HepG2 (cell line): ENCODE data around the gene ZC3H14. TPM values are rescaled to one million over a fixed set of nuclear protein-coding genes. Genes with fewer than 3 reads are reported as not detected.

ENCODE experiments used
- ATAC-seq: fragments of 200-7000 bp; cut with Tn5 transposase; 3 replicates; pipeline ENCODE4 v1.9.1; 2020; ENCODE audit warnings: mild to moderate bottlenecking, moderate library complexity
- BruUV-seq: library from RNA; stranded (reverse); fragments of 400-500 nt; replicated peaks from 2 replicates; lab custom pipeline; 2021; lab: Mats Ljungman, UMichigan
- CTCF ChIA-PET: fragments of 300-600 bp; formaldehyde crosslinking; extraction: SDS; loops from one replicate; lab custom pipeline; 2021; ENCODE audit warnings: low total read pairs, inconsistent platforms, low intra/inter-chr PET ratio; lab: Yijun Ruan, JAX
- POLR2A ChIA-PET: fragments of 350-600 bp; sonication (Branson Sonifier 250); formaldehyde crosslinking; loops from one replicate; lab custom pipeline; 2020; ENCODE audit warnings: antibody characterized with exemption, inconsistent platforms; lab: Yijun Ruan, JAX
- DNase-seq: peaks from one replicate; pipeline ENCODE4 v3.0.0-alpha.2; 2015; ENCODE audit warnings: low spot score
- FAIRE-seq: peaks from 3 replicates; lab custom pipeline; 2011; peaks lifted over from hg19 to GRCh38; lab: Jason Lieb, UNC
- H2AFZ ChIP-seq: one replicate; pipeline ENCODE4 v1.6.1; 2011; ENCODE audit warnings: low read length, inconsistent platforms
- H3K27ac ChIP-seq: fragments of 300-600 bp; 3 replicates; pipeline ENCODE4 v1.8.0; 2011; ENCODE audit warnings: mixed run types, mild to moderate bottlenecking, mixed read lengths, low read length, inconsistent platforms; ENCODE audit not compliant: insufficient read depth; ENCODE audit errors: extremely low read length
- H3K27me3 ChIP-seq, 2 experiments: fragments of 200-600 bp in 1 of 2; 2 replicates in 1 of 2; 3 replicates in 1 of 2; pipeline versions ENCODE4 v1.6.0 to v1.8.0; 2011; ENCODE audit warnings: low read length in 2 of 2, mild to moderate bottlenecking in 2 of 2, moderate library complexity in 2 of 2, inconsistent platforms in 1 of 2; ENCODE audit not compliant: insufficient read depth in 2 of 2, control insufficient read depth in 1 of 2
- H3K36me3 ChIP-seq, 2 experiments: fragments of 200-600 bp in 1 of 2; replicated peaks in 1 of 2; 2 replicates in 1 of 2; 3 replicates in 1 of 2; pipeline versions ENCODE4 v1.5.1 to v1.8.0; 2011; ENCODE audit warnings: low read length in 2 of 2, inconsistent platforms in 1 of 2; ENCODE audit not compliant: insufficient read depth in 2 of 2, control insufficient read depth in 1 of 2
- H3K4me1 ChIP-seq: 2 replicates; pipeline ENCODE4 v1.5.1; 2012; ENCODE audit warnings: low read length, inconsistent platforms; ENCODE audit not compliant: insufficient read depth
- H3K4me2 ChIP-seq: 2 replicates; pipeline ENCODE4 v1.6.0; 2011; ENCODE audit warnings: low read depth, low read length, inconsistent platforms
- H3K4me3 ChIP-seq, 3 experiments: fragments of 200-600 bp in 1 of 3; sonication (generic), shearing (Covaris generic) in 1 of 3; replicated peaks in 1 of 3; 2 replicates each; pipeline ENCODE4 v1.5.1; 2011 to 2016; ENCODE audit warnings: low read length in 3 of 3, inconsistent platforms in 2 of 3, low read depth in 2 of 3, mild to moderate bottlenecking in 2 of 3, control low read depth in 1 of 3, mixed read lengths in 1 of 3; ENCODE audit not compliant: insufficient read depth in 1 of 3
- H3K79me2 ChIP-seq: one replicate; pipeline ENCODE4 v1.6.1; 2011; ENCODE audit warnings: low read length, inconsistent platforms; ENCODE audit not compliant: insufficient read depth
- H3K9ac ChIP-seq: 2 replicates; pipeline ENCODE4 v1.6.0; 2011; ENCODE audit warnings: mild to moderate bottlenecking, low read depth, low read length, inconsistent platforms; ENCODE audit not compliant: insufficient read depth
- H3K9me3 ChIP-seq: 2 replicates; pipeline ENCODE4 v1.5.1; 2012; ENCODE audit warnings: mild to moderate bottlenecking, low read length
- H4K20me1 ChIP-seq: 2 replicates; pipeline ENCODE4 v1.6.0; 2011; ENCODE audit warnings: inconsistent platforms, mild to moderate bottlenecking, low read length, moderate library complexity; ENCODE audit not compliant: insufficient read depth
- AGO1 ChIP-seq: fragments of 200-400 bp; formaldehyde crosslinking; IDR thresholded peaks from 2 replicates; pipeline ENCODE4 v1.6.1; 2017; ENCODE audit warnings: mild to moderate bottlenecking, low read depth, low read length, moderate library complexity; ENCODE audit not compliant: poor library complexity, severe bottlenecking
- CSRNP1 ChIP-seq: sonication (generic); formaldehyde crosslinking; IDR thresholded peaks from 2 replicates; pipeline ENCODE4 v1.8.1; 2023; ENCODE audit warnings: mild to moderate bottlenecking, missing genetic modification reagents
- DR1 ChIP-seq: sonication (generic); formaldehyde crosslinking; IDR thresholded peaks from 2 replicates; pipeline ENCODE4 v1.8.0; 2021; ENCODE audit warnings: mild to moderate bottlenecking, missing genetic modification reagents, inconsistent platforms
- FOXM1 ChIP-seq: sonication (generic); formaldehyde crosslinking; IDR thresholded peaks from 2 replicates; pipeline ENCODE4 v1.5.0; 2020; ENCODE audit warnings: missing genetic modification reagents
- HDAC2 ChIP-seq: sonication (generic); formaldehyde crosslinking; IDR thresholded peaks from 2 replicates; pipeline ENCODE4 v1.4.0; 2020; ENCODE audit warnings: missing genetic modification reagents
- MAFK ChIP-seq, 2 experiments: IDR thresholded peaks in 1 of 2; conservative IDR thresholded peaks in 1 of 2; 2 replicates each; pipeline ENCODE4 v1.6.1; 2011; ENCODE audit warnings: improper control_type of control experiment in 2 of 2, low read length in 2 of 2
- MEIS1 ChIP-seq: sonication (generic); formaldehyde crosslinking; IDR thresholded peaks from 2 replicates; pipeline ENCODE4 v1.9.0; 2021; ENCODE audit warnings: mild to moderate bottlenecking, missing genetic modification reagents, moderate library complexity, borderline replicate concordance
- NR2C2 ChIP-seq: sonication (generic); formaldehyde crosslinking; IDR thresholded peaks from 2 replicates; pipeline ENCODE4 v1.4.0; 2020; ENCODE audit warnings: missing genetic modification reagents, mild to moderate bottlenecking, moderate library complexity, borderline replicate concordance
- POLR2AphosphoS5 ChIP-seq: IDR thresholded peaks from 2 replicates; pipeline ENCODE4 v1.6.1; 2012; ENCODE audit warnings: low read depth, low read length
- RAD51 ChIP-seq: fragments of 450-650 bp; IDR thresholded peaks from 2 replicates; pipeline ENCODE4 v1.6.1; 2016; ENCODE audit warnings: borderline replicate concordance
- ZBTB49 ChIP-seq: sonication (generic); formaldehyde crosslinking; IDR thresholded peaks from 2 replicates; pipeline ENCODE4 v1.4.0; 2020; ENCODE audit warnings: missing genetic modification reagents, borderline replicate concordance
- ZNF24 ChIP-seq: fragments of 450-650 bp; IDR thresholded peaks from 2 replicates; pipeline ENCODE4 v1.6.1; 2017; ENCODE audit warnings: antibody characterized with exemption, mild to moderate bottlenecking
- ZNF275 ChIP-seq: sonication (generic); formaldehyde crosslinking; IDR thresholded peaks from 2 replicates; pipeline ENCODE4 v1.8.0; 2022; ENCODE audit warnings: missing genetic modification reagents, mild to moderate bottlenecking, inconsistent platforms, borderline replicate concordance
- ZNF674 ChIP-seq: sonication (generic); formaldehyde crosslinking; IDR thresholded peaks from 2 replicates; pipeline ENCODE4 v1.5.0; 2020; ENCODE audit warnings: low read depth, mild to moderate bottlenecking, missing genetic modification reagents
- ZZZ3 ChIP-seq: sonication (generic); formaldehyde crosslinking; IDR thresholded peaks from 2 replicates; pipeline ENCODE4 v1.4.0; 2020; ENCODE audit warnings: missing genetic modification reagents, mild to moderate bottlenecking, borderline replicate concordance
- WGBS: methylation state at CpG from one replicate; pipeline ENCODE4 v1.1.6; 2017; ENCODE audit warnings: low lambda C conversion rate; 5-methylcytosine and 5-hydroxymethylcytosine counted together
- in situ Hi-C: cut with HindIII; loops from 2 replicates; pipeline ENCODE4 v1.10.0; 2017; ENCODE audit warnings: low pct_unique_long_range_greater_than_20kb; ENCODE audit not compliant: extremely low pct_ligation_motif_present
- intact Hi-C: fragments of 100-400 bp; cut with micrococcal nuclease; formaldehyde crosslinking; loops from one replicate; pipeline ENCODE4 v1.10.0; 2022; ENCODE audit not compliant: unreplicated experiment
- polyA plus RNA-seq, 8 experiments: library from polyadenylated mRNA; depleted of rRNA in 3 of 8; stranded (reverse) in 7 of 8; unstranded in 1 of 8; fragments of >200 nt; fragmentation: Illumina TruSeq in 4 of 8; extraction: Trizol in 4 of 8; gene quantifications; 2 replicates each; pipeline versions ENCODE4 v1.2.1 to v1.2.3, GENCODE V29; 2011 to 2016; ENCODE audit warnings: low read depth in 4 of 8, missing spikeins in 1 of 8, mixed read lengths in 1 of 8; ENCODE audit not compliant: insufficient read depth in 1 of 8
- total RNA-seq, 5 experiments: library from RNA; depleted of rRNA; stranded (reverse); fragments of >200 nt; fragmentation: Illumina TruSeq; extraction: Trizol; gene quantifications; 2 replicates each; pipeline ENCODE4 v1.2.3, GENCODE V29; 2016; ENCODE audit warnings: low read depth in 1 of 5

ZC3H14 gene
- total and polyA plus RNA-seq, 2 of the 13 experiments (the other 11 are each of a cell fraction or from before 2014, with no cell fraction given): 65.1 to 67.5 TPM

- no TSS peak for BruUV-seq
- WGBS: 95% methylated on average over 4 of the region's 4 CpGs
- peaks cover 17% of the 10 kb centered on the region for H3K4me1 ChIP-seq
- TF ChIP-seq MAFK (conservative IDR thresholded peaks at IDR 0.05 in 1 of 2, IDR thresholded peaks at IDR 0.05 in 1 of 2; ENCODE audit: low read length in 2 of 2) (no peak), POLR2AphosphoS5 (no peak), ZZZ3 (no peak), DR1 (CRISPR knock-in tag) (no peak), MEIS1 (no peak), ZNF674 (no peak), HDAC2 (CRISPR knock-in tag) (no peak), CSRNP1 (CRISPR knock-in tag) (no peak), NR2C2 (CRISPR knock-in tag) (no peak), ZBTB49 (CRISPR knock-in tag) (no peak), FOXM1 (CRISPR knock-in tag) (no peak), ZNF24 (no peak), RAD51 (no peak), ZNF275 (no peak), AGO1 (no peak)
- TF ChIP-seq, all 625 proteins: peak for 0
- H2AFZ ChIP-seq: no peak overlapping the region
- ATAC-seq: no peak
- no peaks in the 10 kb centered on the region for H3K79me2 ChIP-seq
- no peak for DNase-seq
- POLR2A ChIA-PET: no interaction called here
- intact Hi-C loops (loop anchor here (2.0 kb wide), 1 partner anchor 50 kb away; the partner anchor contains the start of gene ZC3H14), in situ Hi-C loops (no loop called here)
- no peak overlapping the region for H3K4me2 ChIP-seq
- H3K27ac ChIP-seq: peak overlapping the region; percentile 53
- H3K36me3 ChIP-seq: peaks cover 1 to 46% of the 10 kb centered on the region in 2 experiments; a peak in 4 of 5 replicates
- CTCF ChIA-PET: no interaction called here
- no peak overlapping the region for H3K9ac ChIP-seq
- no peak overlapping the region for H3K4me3 ChIP-seq
- no peaks in the 10 kb centered on the region for H4K20me1 ChIP-seq
- no peaks in the 10 kb centered on the region for H3K27me3 ChIP-seq
- no peaks in the 10 kb centered on the region for H3K9me3 ChIP-seq
- FAIRE-seq: peak; percentile 15
Observed at GRCh38 chr14:88612981-88613380, 50.1 kb downstream of the ZC3H14 start.
